ENCODE results near the gene GABRB1.

Gene GABRB1

DNA sequence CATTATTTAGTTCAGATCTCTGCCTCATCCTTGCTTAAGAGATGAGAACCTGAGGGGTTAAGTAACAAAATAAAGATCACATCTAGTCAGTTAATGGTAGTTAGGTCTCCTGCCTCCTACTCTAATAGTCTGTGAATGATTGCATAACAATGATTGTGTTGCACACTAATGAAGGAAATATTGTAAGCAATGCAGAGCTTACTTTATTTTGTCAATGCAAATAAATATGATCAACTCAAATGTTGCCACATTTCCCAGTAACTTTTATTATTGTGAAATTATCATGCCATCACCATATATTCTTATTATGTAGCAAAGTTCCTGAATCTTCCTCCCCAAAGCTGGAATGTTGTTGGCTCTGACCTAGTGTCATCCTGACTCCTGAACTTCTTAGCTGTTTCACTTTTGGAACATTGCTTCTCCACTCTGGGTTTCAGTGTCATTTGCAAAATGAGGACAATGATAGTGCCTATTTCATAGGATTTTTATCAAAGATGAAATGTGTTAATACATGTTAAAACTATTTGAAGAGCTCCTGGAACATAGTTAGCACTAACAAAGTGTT, 20.9 kb upstream of the GABRB1 start:
- H3K9me3 ChIP-seq (ENCODE audit: control insufficient read depth, low read length): no peaks in the 10 kb centered on the region
- H3K27me3 ChIP-seq (replicated peaks; ENCODE audit: control insufficient read depth, insufficient read depth, low read length, poor library complexity, severe bottlenecking): no peaks in the 10 kb centered on the region
- peak overlapping the region; percentile 7 for H3K4me3 ChIP-seq (ENCODE audit: insufficient read depth, low read depth, low read length, poor library complexity, severe bottlenecking)
- no peak overlapping the region for H3K27ac ChIP-seq (ENCODE audit: insufficient read depth, low read length, poor library complexity, severe bottlenecking)
- H3K36me3 ChIP-seq (ENCODE audit: control insufficient read depth, insufficient read depth, low read length): no peaks in the 10 kb centered on the region
- DNase-seq: no peak
- peaks cover 3% of the 10 kb centered on the region for H3K4me1 ChIP-seq (ENCODE audit: control insufficient read depth, insufficient read depth, low read length, poor library complexity, severe bottlenecking)

DNA sequence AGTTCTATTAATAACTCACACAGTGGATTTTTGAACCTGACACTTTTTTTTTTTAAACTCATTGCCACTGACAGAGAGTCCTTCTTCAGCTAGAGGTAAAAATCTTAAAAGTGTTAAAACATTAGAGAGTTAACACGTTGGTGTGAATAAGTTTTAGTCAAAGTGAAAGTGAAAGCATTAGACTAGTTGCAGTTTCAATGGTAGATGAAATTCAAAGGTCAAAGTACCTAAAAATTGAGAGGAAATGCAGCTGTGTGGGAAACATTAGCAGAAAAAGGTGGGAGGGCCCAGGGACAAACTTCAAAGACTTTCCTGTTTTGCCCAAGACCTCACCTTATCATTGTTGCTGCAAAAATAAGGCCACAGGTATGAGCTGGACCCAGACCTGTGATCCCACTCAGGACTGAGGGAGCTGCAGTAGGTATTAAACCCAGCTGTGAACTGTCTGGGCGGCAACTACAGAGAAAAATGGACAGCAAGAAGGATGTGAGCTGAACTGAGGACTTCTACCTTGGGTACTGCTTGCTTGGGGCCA, 20.4 kb upstream of the GABRB1 start:
- Histone ChIP-seq H3K36me3 (ENCODE audit: control insufficient read depth, insufficient read depth, low read length) (no peaks in the 10 kb centered on the region), H3K27ac (ENCODE audit: insufficient read depth, low read length, poor library complexity, severe bottlenecking) (no peak overlapping the region), H3K27me3 (replicated peaks; ENCODE audit: control insufficient read depth, insufficient read depth, low read length, poor library complexity, severe bottlenecking) (no peaks in the 10 kb centered on the region), H3K4me3 (ENCODE audit: insufficient read depth, low read depth, low read length, poor library complexity, severe bottlenecking) (peak overlapping the region; percentile 19), H3K9me3 (ENCODE audit: control insufficient read depth, low read length) (no peaks in the 10 kb centered on the region), H3K4me1 (ENCODE audit: control insufficient read depth, insufficient read depth, low read length, poor library complexity, severe bottlenecking) (peaks cover 3% of the 10 kb centered on the region)
- DNase-seq: no peak

DNA sequence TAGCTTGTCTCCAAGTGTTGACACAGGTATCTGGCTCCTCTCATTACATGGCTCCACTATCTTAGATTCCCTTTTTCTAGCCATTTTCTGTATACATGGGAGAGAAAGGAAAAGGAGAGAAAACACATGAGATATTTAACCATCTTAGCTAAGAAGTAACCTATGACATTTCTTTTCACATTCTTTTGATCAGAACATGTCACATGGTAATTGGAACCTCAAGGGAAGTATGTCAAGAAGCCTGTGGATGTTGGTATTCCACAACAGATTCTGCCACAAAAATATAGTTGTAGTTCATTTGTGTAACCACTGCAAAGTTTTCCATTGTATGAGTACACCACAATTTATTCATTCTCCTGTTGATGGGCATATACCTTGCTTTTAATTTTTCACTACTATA, 18.7 kb upstream of the GABRB1 start:
- DNase-seq: no peak
- Histone ChIP-seq H3K27ac (ENCODE audit: insufficient read depth, low read length, poor library complexity, severe bottlenecking) (no peak overlapping the region), H3K4me3 (ENCODE audit: insufficient read depth, low read depth, low read length, poor library complexity, severe bottlenecking) (no peak overlapping the region), H3K9me3 (ENCODE audit: control insufficient read depth, low read length) (no peaks in the 10 kb centered on the region), H3K4me1 (ENCODE audit: control insufficient read depth, insufficient read depth, low read length, poor library complexity, severe bottlenecking) (peaks cover 3% of the 10 kb centered on the region), H3K27me3 (replicated peaks; ENCODE audit: control insufficient read depth, insufficient read depth, low read length, poor library complexity, severe bottlenecking) (no peaks in the 10 kb centered on the region), H3K36me3 (ENCODE audit: control insufficient read depth, insufficient read depth, low read length) (no peaks in the 10 kb centered on the region)

DNA sequence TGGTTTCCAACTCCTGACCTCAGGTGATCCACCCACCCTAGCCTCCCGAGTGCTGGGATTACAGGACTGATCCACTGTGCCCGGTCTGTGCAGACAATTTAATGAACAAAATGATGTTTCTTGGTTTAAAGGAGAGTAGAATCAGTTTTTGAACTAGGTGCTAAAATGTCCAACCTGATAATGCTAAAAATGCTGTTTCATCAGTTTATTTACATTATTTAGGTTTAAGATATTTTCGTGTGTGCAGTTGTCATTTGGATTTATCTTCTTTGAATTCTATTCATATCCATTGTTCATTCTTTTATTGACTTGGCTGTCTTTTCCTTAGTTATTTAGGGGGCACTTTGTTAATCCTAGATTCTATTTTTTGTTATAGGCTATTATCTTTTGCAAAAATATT, 18.0 kb upstream of the GABRB1 start:
- Histone ChIP-seq H3K4me1 (ENCODE audit: control insufficient read depth, insufficient read depth, low read length, poor library complexity, severe bottlenecking) (peaks cover 3% of the 10 kb centered on the region), H3K27me3 (replicated peaks; ENCODE audit: control insufficient read depth, insufficient read depth, low read length, poor library complexity, severe bottlenecking) (no peaks in the 10 kb centered on the region), H3K36me3 (ENCODE audit: control insufficient read depth, insufficient read depth, low read length) (no peaks in the 10 kb centered on the region), H3K9me3 (ENCODE audit: control insufficient read depth, low read length) (no peaks in the 10 kb centered on the region), H3K27ac (ENCODE audit: insufficient read depth, low read length, poor library complexity, severe bottlenecking) (no peak overlapping the region), H3K4me3 (ENCODE audit: insufficient read depth, low read depth, low read length, poor library complexity, severe bottlenecking) (no peak overlapping the region)
- no peak for DNase-seq

DNA sequence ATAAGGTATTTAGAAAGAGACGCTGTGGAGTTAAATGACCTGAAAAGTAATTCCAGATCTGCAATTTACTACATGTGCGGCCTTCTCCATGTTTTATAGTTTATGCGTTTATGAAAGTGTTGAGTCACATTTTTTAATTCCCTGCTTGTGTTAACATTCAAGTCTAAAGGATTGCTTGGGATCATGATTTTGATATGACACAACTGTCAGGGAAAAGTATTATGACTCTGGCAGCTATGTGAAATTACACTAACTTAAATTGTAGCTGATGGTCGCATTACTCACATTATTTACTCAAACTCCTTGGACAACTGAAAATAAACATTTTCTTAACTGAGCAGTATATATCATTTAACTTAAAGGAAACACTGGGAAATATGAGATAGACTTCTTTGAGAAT, 14.3 kb upstream of the GABRB1 start:
- Histone ChIP-seq H3K27me3 (replicated peaks; ENCODE audit: control insufficient read depth, insufficient read depth, low read length, poor library complexity, severe bottlenecking) (no peaks in the 10 kb centered on the region), H3K9me3 (ENCODE audit: control insufficient read depth, low read length) (no peaks in the 10 kb centered on the region), H3K4me3 (ENCODE audit: insufficient read depth, low read depth, low read length, poor library complexity, severe bottlenecking) (no peak overlapping the region), H3K36me3 (ENCODE audit: control insufficient read depth, insufficient read depth, low read length) (no peaks in the 10 kb centered on the region), H3K4me1 (ENCODE audit: control insufficient read depth, insufficient read depth, low read length, poor library complexity, severe bottlenecking) (no peaks in the 10 kb centered on the region), H3K27ac (ENCODE audit: insufficient read depth, low read length, poor library complexity, severe bottlenecking) (no peak overlapping the region)
- DNase-seq: no peak

DNA sequence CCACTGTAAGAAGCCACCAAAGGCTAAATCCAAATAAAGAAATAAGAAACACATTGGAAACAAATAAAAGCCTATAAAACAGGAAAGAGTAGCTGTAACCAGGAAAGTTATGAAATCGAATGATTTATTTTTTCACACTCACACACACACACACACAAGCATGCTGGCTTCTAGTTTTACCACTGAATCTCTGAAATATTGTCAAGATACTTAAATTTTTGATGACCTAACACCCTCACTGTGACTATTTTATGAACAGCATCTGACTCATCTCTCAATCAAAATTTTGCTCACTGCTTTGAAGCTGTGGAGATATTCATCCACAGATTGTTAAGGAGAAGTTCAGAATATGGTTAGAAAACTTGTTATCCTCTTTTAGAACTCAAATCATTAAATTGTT, 13.9 kb upstream of the GABRB1 start:
- Histone ChIP-seq H3K36me3 (ENCODE audit: control insufficient read depth, insufficient read depth, low read length) (no peaks in the 10 kb centered on the region), H3K4me3 (ENCODE audit: insufficient read depth, low read depth, low read length, poor library complexity, severe bottlenecking) (no peak overlapping the region), H3K27me3 (replicated peaks; ENCODE audit: control insufficient read depth, insufficient read depth, low read length, poor library complexity, severe bottlenecking) (no peaks in the 10 kb centered on the region), H3K4me1 (ENCODE audit: control insufficient read depth, insufficient read depth, low read length, poor library complexity, severe bottlenecking) (no peaks in the 10 kb centered on the region), H3K9me3 (ENCODE audit: control insufficient read depth, low read length) (no peaks in the 10 kb centered on the region), H3K27ac (ENCODE audit: insufficient read depth, low read length, poor library complexity, severe bottlenecking) (no peak overlapping the region)
- no peak for DNase-seq

DNA sequence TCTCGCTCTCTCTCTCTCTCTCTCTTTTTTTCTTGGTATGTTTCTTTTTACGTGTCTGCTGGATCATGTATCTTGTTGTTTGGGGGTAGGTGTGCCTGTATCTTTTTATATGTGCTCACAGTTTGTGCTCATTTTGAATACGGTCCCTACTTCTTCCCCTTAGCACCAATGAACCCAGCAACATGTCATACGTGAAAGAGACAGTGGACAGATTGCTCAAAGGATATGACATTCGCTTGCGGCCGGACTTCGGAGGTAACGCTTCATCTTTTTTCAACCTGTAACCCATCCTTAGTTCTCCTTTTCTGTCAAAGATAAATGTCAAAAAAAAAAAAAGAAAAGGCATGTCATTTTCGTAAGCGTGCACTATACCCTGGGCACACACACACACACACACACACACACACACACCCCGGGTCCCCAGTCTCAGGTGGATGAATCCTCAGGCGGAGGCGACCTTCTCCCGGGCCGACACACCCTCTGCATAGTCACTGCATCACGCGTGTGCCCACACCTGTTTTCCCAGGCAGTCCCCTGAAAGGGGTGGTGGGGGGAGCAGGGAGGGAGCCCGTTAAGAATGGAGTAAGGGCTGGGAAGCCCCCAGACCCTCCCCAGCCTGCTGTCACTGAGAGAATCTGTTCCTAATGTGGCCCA, 511 bp downstream of the GABRB1 start:
- Histone ChIP-seq H3K27ac (ENCODE audit: insufficient read depth, low read length, poor library complexity, severe bottlenecking) (no peak overlapping the region), H3K4me1 (ENCODE audit: control insufficient read depth, insufficient read depth, low read length, poor library complexity, severe bottlenecking) (peaks cover 5% of the 10 kb centered on the region), H3K27me3 (replicated peaks; ENCODE audit: control insufficient read depth, insufficient read depth, low read length, poor library complexity, severe bottlenecking) (peaks cover 21% of the 10 kb centered on the region), H3K4me3 (ENCODE audit: insufficient read depth, low read depth, low read length, poor library complexity, severe bottlenecking) (peak overlapping the region; percentile 53), H3K9me3 (ENCODE audit: control insufficient read depth, low read length) (no peaks in the 10 kb centered on the region), H3K36me3 (ENCODE audit: control insufficient read depth, insufficient read depth, low read length) (no peaks in the 10 kb centered on the region)
- no peak for DNase-seq

DNA sequence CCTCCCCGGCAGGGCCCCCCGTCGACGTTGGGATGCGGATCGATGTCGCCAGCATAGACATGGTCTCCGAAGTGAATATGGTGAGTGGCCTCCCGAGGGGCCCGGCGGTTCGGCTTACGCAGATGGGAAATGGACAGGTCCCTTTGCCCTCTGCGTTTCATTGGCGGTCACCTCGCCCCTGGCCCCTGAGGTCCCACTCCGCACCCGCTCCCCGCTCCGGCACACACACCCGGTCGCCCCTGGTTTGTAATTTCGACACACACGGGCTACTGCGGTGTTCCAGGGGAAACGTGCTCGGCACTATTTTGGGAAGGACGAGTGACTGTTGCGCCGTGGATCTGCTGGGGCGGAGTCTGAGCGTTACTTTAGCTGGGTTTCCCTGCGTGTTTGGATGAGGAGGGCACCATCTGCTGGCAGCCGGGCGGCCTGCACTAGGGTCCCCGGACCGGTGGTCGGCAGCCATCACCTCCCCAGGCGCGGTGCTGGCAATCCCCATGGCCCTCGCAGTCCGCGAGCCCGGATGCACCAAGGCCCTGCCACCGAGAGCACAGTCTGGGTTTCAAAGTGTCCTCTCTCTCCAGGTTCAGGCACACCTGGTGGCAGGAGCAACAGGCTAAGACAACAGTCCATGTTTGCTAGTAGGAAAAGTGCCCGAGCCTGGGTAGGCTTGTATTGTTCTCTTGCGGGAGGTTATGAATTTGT, 1.2 kb downstream of the GABRB1 start:
- peak in 1 of 3 donors; percentile 6 for DNase-seq
- peak overlapping the region; percentile 53 for H3K4me3 ChIP-seq (ENCODE audit: insufficient read depth, low read depth, low read length, poor library complexity, severe bottlenecking)
- H3K4me1 ChIP-seq (ENCODE audit: control insufficient read depth, insufficient read depth, low read length, poor library complexity, severe bottlenecking): peaks cover 5% of the 10 kb centered on the region
- no peaks in the 10 kb centered on the region for H3K36me3 ChIP-seq (ENCODE audit: control insufficient read depth, insufficient read depth, low read length)
- H3K27me3 ChIP-seq (replicated peaks; ENCODE audit: control insufficient read depth, insufficient read depth, low read length, poor library complexity, severe bottlenecking): peaks cover 21% of the 10 kb centered on the region
- no peaks in the 10 kb centered on the region for H3K9me3 ChIP-seq (ENCODE audit: control insufficient read depth, low read length)
- H3K27ac ChIP-seq (ENCODE audit: insufficient read depth, low read length, poor library complexity, severe bottlenecking): no peak overlapping the region

DNA sequence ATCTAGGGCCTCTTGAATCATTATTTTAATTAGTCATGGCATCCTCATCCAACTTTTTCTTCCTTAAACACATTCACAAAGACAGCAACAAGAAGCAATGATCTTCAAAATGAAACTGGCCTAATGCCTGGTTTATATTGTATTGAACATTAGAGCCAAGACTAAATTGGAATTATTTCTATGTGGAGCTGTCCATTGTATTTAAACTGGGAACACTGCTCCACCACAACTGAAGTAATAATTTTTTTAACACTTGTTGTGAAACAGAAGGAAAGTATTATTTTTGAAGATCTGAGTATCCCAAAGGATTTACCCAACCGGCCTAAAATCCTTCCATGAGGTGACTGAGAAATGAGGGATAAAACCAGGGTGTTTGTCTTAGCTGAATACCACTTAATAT, 6.9 kb downstream of the GABRB1 start:
- H3K4me3 ChIP-seq (ENCODE audit: insufficient read depth, low read depth, low read length, poor library complexity, severe bottlenecking): no peak overlapping the region
- no peaks in the 10 kb centered on the region for H3K4me1 ChIP-seq (ENCODE audit: control insufficient read depth, insufficient read depth, low read length, poor library complexity, severe bottlenecking)
- no peaks in the 10 kb centered on the region for H3K36me3 ChIP-seq (ENCODE audit: control insufficient read depth, insufficient read depth, low read length)
- H3K27me3 ChIP-seq (replicated peaks; ENCODE audit: control insufficient read depth, insufficient read depth, low read length, poor library complexity, severe bottlenecking): no peaks in the 10 kb centered on the region
- no peak overlapping the region for H3K27ac ChIP-seq (ENCODE audit: insufficient read depth, low read length, poor library complexity, severe bottlenecking)
- no peaks in the 10 kb centered on the region for H3K9me3 ChIP-seq (ENCODE audit: control insufficient read depth, low read length)
- DNase-seq: no peak

DNA sequence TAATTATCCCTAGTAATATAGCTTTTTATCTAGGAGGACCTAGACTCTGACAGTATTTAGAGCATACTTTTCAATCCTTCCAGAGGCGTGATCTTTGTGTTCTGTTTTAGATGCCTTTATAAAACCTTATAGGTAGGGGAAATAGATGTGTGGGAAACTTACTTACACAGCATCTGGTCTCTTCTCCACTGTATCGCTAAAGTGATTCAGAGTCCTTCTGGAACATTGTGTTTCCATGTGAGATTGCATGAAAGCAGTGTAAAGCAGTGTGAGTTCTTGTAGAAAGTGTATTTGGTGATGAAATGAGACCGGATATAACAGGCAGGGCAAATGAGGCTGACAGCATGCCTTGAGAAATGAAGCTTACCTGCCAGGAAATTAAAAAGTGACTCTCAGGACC, 9.5 kb downstream of the GABRB1 start:
- no peaks in the 10 kb centered on the region for H3K36me3 ChIP-seq (ENCODE audit: control insufficient read depth, insufficient read depth, low read length)
- no peak overlapping the region for H3K27ac ChIP-seq (ENCODE audit: insufficient read depth, low read length, poor library complexity, severe bottlenecking)
- no peaks in the 10 kb centered on the region for H3K27me3 ChIP-seq (replicated peaks; ENCODE audit: control insufficient read depth, insufficient read depth, low read length, poor library complexity, severe bottlenecking)
- H3K4me3 ChIP-seq (ENCODE audit: insufficient read depth, low read depth, low read length, poor library complexity, severe bottlenecking): no peak overlapping the region
- H3K4me1 ChIP-seq (ENCODE audit: control insufficient read depth, insufficient read depth, low read length, poor library complexity, severe bottlenecking): no peaks in the 10 kb centered on the region
- DNase-seq: no peak
- H3K9me3 ChIP-seq (ENCODE audit: control insufficient read depth, low read length): no peaks in the 10 kb centered on the region
